HepG2 (cell line): ENCODE data around the gene FBN2.
"Not testable (repeated sequence)": the region's sequence is repeated elsewhere in the genome, so short reads cannot be mapped to it uniquely, and the experiment has no call there.

Source experiments
- AFF4 ChIP-seq: sonication (generic); formaldehyde crosslinking; IDR thresholded peaks from 2 replicates; pipeline ENCODE4 v1.4.0; 2020; ENCODE audit warnings: missing genetic modification reagents
- KAT7 ChIP-seq: IDR thresholded peaks from 2 replicates; pipeline ENCODE4 v1.6.1; 2018; ENCODE audit warnings: borderline replicate concordance, missing compliant biosample characterization

GRCh38 chr5:128447224-128447623 is 90.8 kb downstream of the FBN2 start:
- not testable (repeated sequence) for TF ChIP-seq AFF4, KAT7 (CRISPR knock-in tag)
